Suppressor macrophage (primary cell): Measurements from ENCODE around the gene OPCML.

ENCODE experiments used
- DNase-seq, 4 experiments: peaks; one replicate each; pipeline ENCODE4 v3.0.0-alpha.2; 2020 to 2022

OPCML gene

DNA sequence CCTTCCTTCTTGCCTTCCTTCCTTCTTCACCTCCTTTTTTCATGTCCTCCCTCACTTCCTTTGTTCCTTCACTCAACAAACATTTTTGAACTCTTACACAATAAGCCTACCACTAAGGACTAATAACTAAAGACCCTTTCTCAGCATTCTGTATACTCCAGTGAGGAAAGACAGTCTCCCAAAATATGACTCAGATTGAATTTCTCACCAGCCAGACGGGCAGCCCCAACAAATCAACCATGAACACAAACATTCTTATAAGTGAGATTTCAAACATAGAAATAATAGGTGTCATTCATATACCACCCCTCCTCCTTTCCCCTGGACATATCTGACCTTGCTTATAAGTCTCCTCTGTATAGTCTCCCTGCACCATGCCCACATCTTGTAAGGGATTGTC, 1079.7 kb downstream of the OPCML start:
- DNase-seq: no peak

GRCh38 chr11:132451942-132452601, 1080.2 kb downstream of the OPCML start:
- DNase-seq: no peak

- no peak for DNase-seq
Measured at GRCh38 chr11:132450631-132451030, 1081.7 kb downstream of the OPCML start.

- no peak for DNase-seq
Measured at GRCh38 chr11:132448334-132448995, 1083.8 kb downstream of the OPCML start.

DNA sequence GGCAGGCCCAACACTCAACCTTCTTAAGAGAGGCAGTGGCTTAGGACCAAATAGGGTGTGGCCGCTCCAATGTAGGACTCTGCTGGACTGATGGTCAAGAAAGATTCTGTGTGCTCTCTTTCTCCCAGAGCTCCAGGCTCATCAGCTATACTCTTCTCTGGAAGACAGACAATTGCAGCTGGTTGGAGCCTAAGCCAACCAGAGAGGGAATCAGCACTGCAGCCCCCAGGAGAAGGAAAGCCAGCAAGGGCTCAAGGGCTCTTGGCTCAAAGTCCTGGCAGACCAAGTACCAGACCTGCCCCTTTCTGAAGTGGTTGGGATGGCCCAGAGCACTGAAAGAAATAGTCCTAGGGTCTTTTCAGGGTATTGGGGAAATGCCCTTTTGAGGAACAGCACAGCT, 1084.5 kb downstream of the OPCML start:
- no peak for DNase-seq

GRCh38 chr11:132445859-132446291, 1086.4 kb downstream of the OPCML start:
- DNase-seq: no peak

DNA sequence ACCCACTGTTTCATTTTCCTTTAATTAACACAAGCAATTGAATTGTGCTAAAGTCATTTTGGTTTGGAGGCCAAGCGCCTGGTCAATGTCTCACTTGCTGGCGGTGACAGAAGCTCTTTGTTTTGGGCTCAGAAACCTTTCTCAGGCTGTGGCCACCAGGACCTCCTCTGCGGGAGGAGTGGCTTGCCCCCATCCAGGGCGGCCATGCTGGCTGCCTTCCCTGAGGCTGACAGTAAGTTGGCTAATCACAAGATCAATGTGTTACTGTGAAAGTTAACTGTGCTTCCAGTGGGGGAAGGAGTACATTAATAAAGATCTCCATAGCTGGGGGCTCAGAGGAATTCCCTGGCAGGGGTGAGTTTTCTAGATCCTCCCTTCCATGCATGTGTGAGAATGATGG, 1087.4 kb downstream of the OPCML start:
- DNase-seq: no peak

DNA sequence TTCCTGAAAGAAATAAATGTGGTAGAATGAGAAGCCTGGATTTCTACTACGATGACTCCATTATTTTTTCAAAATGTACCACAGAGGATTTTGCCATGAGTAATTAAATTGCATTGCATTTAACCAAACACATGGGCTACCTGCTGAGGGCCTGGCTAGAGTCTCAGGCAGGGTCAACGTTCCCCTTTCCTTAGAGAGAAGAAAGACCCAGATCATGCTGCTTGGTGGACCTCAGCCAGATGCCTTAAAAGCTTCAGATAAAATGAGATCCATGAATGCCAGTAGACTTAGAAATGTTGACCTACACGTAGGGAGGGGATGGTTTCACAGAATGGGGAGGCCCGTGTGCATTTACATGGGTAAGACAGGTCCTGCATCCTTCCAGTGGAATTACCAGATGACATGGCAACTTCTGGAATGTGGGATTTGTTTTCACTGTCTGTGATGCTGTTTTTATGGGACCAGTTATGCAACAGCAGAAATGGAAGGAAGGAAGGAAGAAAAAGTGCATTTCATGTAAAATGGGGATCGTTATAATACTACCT, 1092.5 kb downstream of the OPCML start:
- no peak for DNase-seq

DNA sequence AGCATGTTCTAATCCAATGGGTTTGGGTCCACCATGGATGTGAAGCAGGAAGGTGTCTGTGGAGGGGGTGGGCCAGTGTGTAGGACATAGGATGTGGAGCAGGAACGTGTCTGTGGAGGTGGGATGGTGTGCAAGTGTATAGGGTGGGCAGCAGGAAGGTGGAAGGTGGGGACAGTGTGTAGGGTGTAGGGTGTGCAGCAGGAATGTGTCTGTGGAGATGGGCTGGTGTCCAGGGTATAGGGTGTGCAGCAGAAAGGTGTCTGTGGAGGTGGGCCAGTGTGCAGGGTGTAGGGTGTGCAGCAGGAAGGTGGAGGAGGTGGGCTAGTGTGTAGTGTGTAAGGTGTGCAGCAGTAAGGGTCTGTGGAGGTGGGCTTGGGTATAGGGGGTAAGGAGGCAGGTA, 1093.9 kb downstream of the OPCML start:
- no peak for DNase-seq

GRCh38 chr11:132430429-132431062, 1101.8 kb downstream of the OPCML start:
- no peak for DNase-seq

DNA sequence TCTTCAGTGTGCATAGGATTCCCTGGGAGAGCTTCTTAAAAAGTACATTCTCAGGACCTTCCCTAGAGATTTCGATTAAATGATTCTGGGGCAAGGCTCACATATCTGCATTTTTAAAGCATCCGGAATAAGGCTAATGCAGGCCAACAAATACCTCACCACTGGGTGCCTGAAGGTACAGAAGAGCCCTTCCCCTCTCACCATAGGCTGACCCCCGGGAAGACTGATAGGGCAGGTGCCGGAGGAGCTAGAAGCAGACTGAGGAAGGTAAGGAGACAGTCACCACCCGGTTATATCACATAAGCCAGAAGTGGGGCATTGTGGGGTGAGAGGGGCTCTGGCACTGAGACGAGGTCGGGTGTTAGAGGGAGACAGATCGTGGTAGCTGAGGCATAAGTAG, 1102.6 kb downstream of the OPCML start:
- no peak for DNase-seq

GRCh38 chr11:132427611-132428010, 1104.7 kb downstream of the OPCML start:
- DNase-seq: no peak

DNA sequence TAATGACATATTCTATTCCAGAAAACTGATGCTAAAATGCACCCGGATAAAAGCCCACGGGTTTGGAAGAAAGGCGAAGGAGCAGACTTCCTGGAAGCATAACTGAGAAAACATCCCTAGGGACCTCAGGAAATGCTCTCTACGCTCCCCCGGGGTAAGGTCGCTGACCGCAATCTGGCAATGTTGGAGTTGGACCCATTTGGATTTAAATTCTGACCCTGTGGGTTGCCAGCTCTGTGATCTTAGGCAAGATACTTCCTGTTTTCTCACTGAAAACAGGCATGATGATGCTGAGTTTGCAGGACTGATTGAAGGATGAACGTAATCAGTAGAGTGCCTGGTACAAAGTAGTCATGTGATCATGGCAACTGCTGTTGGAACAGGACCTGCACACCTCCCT, 1107.9 kb downstream of the OPCML start:
- DNase-seq: no peak

DNA sequence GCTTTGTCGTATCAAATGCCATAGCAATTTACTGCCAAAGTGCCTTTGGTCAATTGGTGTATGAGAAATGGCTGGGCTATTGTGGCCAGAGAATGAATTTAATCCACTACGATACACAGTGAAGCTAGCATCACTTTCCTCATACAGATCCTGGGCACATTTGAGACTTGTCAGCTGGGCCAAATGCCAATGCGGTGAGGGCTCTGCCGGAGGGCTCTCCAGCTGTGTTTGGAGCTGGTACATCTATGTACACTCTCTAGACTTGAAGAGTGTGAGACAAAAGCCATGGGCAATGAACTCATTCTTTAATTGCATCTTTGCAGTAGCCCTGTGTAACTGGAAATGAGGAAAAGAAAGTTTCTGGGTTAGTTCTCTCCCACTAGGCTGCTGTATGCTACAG, 1109.0 kb downstream of the OPCML start:
- DNase-seq: no peak

DNA sequence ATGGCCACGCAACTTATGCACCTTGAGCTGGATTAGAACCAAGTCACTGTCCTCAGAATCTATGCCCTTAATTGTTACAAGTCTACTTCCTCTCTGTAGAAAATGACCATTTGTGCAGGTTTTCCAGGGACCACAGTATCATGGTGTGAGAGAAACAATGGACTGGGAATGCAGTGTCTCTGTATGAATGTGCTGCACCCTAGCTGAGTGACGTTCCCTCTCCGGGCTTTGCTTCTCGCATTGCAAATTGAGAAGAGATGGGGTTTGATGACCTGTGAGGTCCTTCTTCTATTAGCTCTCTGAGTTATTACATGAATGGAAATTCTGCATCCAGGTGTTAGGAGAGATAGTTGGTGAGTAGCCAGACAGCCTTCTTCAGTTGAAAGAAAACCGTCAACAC, 1109.6 kb downstream of the OPCML start:
- DNase-seq: no peak

DNA sequence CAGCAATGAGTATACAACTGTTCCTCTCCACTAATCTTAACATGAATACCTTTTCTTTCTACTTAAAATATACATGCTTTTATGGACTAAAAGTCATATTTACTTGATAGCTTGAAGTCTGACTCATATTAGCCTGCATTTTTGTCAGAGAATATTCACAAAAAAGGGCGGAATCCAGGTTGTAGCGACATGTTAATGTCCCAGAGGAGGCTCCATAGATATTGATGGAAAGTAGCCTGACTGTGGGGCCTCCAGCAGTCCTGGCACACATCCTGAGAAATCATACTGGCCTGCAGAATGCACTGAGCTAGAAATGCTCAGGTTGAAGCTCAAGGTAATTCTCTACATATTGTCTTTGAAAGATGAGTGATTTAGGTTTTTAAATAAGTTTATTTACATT, 1110.7 kb downstream of the OPCML start:
- no peak for DNase-seq

DNA sequence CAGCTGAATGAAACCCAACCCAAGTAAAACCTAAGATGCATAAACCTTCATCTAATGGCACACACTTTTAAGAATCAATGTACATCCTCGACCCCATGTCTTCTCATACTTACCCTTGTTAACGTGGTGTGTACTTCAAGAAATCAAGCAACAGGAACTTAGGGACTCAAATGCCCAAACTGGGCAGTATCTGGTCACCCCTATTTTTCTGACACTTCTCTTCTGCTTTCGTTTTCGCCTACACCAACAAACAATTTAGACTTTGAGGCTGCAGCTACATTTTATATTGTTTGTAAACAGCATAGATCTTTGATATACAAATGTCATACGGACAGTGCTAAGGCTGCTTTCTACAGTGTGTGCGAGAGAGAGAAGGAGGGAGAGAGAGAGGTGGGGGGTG, 1117.8 kb downstream of the OPCML start:
- no peak for DNase-seq

- no peak for DNase-seq
Measured at GRCh38 chr11:132410383-132410782, 1121.9 kb downstream of the OPCML start.

- DNase-seq: no peak
Measured at GRCh38 chr11:132409573-132410355, 1122.5 kb downstream of the OPCML start.

- DNase-seq: no peak
Measured at GRCh38 chr11:132408877-132409276, 1123.4 kb downstream of the OPCML start.

DNA sequence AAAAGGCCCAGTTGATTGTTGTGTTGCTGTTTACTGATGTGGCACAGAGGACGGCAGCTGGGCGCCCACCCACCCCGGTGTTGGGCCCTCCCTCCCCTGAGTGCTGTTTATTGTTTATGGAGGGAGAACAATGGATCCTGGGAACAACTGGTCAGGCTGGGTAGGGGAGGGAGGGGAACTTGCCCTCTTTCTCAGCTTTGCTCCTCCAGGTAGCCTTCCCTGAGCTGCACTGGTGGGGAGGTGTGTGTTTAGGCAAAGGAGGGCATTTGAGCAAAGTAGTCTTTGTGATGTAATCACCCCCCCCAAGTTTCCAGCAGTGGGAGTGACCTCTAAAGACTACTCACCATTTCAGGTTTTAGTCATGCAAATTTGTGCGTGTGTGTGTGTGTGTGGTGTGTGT, 1126.6 kb downstream of the OPCML start:
- no peak for DNase-seq

DNA sequence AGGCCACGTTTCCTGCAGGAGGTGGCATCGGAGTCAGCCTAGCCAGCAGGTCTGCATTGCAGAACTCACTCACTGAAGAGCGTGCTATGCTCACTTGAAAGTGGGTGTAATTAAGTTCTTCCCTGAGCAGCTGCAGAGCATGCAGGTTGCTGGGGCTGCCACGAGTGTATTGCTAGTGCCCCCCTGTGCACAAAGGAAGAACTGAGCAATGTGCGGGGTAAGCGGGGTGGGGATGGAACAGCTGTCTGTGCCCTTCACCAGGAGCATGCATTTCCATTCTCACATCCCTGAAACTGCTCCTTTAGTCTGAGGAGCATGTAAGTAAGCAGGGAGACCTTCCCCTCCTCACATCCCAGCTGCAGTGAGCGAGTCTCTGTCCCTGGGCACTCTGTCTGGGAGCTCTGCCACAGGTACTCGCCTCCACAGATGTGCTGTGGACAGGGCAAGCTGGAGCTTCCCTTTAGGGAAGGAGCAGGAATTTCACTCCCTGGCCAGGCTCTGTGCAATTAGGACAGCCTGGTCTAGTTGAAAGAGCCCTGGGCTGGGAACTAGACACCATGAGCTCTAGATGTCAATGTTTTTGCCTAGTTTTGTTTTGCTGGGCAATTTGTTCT, 1130.1 kb downstream of the OPCML start:
- DNase-seq: peak in 1 of 4 experiments; percentile 0

DNA sequence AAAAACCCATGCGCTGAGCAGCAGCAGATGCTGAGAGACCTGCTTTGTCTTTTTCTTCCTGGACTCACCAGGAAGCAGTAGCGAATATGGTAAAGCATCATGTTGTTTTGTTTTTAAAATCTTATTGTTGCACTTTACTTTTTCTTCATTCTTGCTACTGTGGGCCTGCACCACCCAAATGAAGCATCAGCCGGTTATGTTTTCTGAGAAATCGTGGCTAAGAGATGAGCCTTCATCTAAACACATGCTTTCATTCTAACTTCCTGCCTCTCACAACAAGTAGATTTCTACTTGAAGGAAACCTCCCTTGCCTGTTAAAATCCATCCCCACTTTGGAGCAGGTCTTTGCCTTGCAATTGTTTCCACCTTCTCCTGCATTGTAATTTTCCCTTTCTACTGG, 1136.0 kb downstream of the OPCML start:
- no peak for DNase-seq
